Posterior vena cava (tissue), 2 donors: ENCODE measurements around the gene DCAF5. TPM values are rescaled to one million over a fixed set of nuclear protein-coding genes. Genes with fewer than 3 reads are reported as not detected.
"Not testable (repeated sequence)": the region's sequence is repeated elsewhere in the genome, so short reads cannot be mapped to it uniquely, and the experiment has no call there.

ENCODE experiments used
- DNase-seq: peaks from one replicate; pipeline ENCODE4 v3.0.0-alpha.2; 2020; ENCODE audit warnings: low spot score
- intact Hi-C, 2 donors: fragments of 100-400 bp; cut with DNase I; formaldehyde crosslinking; loops; one replicate each; pipeline versions ENCODE4 v1.14.1 to v1.14.2; 2022 to 2023
- total RNA-seq, 2 donors: library from RNA; stranded (reverse); fragmentation: NEBNext Ultra II Directional; extraction: Animal tissue kit (Norgen Biotek cat#: 25700); gene quantifications; one replicate each; pipeline ENCODE4 v1.2.1, GENCODE V29; 2021
- donor health status: DM: yes; HTN: yes; CAD: no.
- donor health status: DM: yes; HTN: yes; CAD: no.

Gene DCAF5
- total RNA-seq, 2 donors from 2014 or later = 42.3 to 50.0 TPM

- intact Hi-C loops = no loop called here
- DNase-seq = no peak
Measured at GRCh38 chr14:69079747-69080146, 73.2 kb downstream of the DCAF5 start.

GRCh38 chr14:69079188-69079742 is 73.7 kb downstream of the DCAF5 start:
- intact Hi-C loops = no loop called here

GRCh38 chr14:69077841-69078240 is 75.1 kb downstream of the DCAF5 start:
- intact Hi-C loops = no loop called here
- DNase-seq = no peak

More at GRCh38 chr14:69079188-69079742, 73.7 kb downstream of the DCAF5 start:
- DNase-seq = no peak

- intact Hi-C loops, DNase-seq: not testable (repeated sequence)
Measured at GRCh38 chr14:69077185-69077584, 75.7 kb downstream of the DCAF5 start.

GRCh38 chr14:69076341-69076740 is 76.6 kb downstream of the DCAF5 start:
- no peak for DNase-seq
- intact Hi-C loops = no loop called here

GRCh38 chr14:69073915-69074314 is 79.0 kb downstream of the DCAF5 start:
- intact Hi-C loops = no loop called here
- DNase-seq = no peak

GRCh38 chr14:69073429-69073828 is 79.5 kb downstream of the DCAF5 start:
- DNase-seq = no peak
- intact Hi-C loops = no loop called here

- DNase-seq = no peak
- intact Hi-C loops = no loop called here
Measured at GRCh38 chr14:69072584-69072983, 80.3 kb downstream of the DCAF5 start.

- intact Hi-C loops = no loop called here
Measured at GRCh38 chr14:69068744-69069421, 84.0 kb downstream of the DCAF5 start.

GRCh38 chr14:69066396-69067171 is 86.3 kb downstream of the DCAF5 start:
- no peak for DNase-seq
- intact Hi-C loops = no loop called here

More at GRCh38 chr14:69068744-69069421, 84.0 kb downstream of the DCAF5 start:
- no peak for DNase-seq

- intact Hi-C loops, DNase-seq: not testable (repeated sequence)
Measured at GRCh38 chr14:69065934-69066333, 87.0 kb downstream of the DCAF5 start.

- DNase-seq = no peak
- intact Hi-C loops = no loop called here
Measured at GRCh38 chr14:69064596-69064995, 88.3 kb downstream of the DCAF5 start.

GRCh38 chr14:69059658-69060623 is 93.0 kb downstream of the DCAF5 start:
- no peak for DNase-seq
- intact Hi-C loops = no loop called here

- no peak for DNase-seq
- intact Hi-C loops = no loop called here
Measured at GRCh38 chr14:69055999-69056788, 96.7 kb downstream of the DCAF5 start.

- no peak for DNase-seq
- intact Hi-C loops = no loop called here
Measured at GRCh38 chr14:69055125-69055524, 97.8 kb downstream of the DCAF5 start.

GRCh38 chr14:69054030-69054429 is 98.9 kb downstream of the DCAF5 start:
- DNase-seq = no peak

GRCh38 chr14:69052181-69052601 is 100.7 kb downstream of the DCAF5 start:
- intact Hi-C loops = no loop called here
- DNase-seq = no peak

More at GRCh38 chr14:69054030-69054429, 98.9 kb downstream of the DCAF5 start:
- intact Hi-C loops = no loop called here
